K562 (cell line): ENCODE data around the gene SALL2. TPM values are rescaled to one million over a fixed set of nuclear protein-coding genes. Genes with fewer than 3 reads are reported as not detected.

ENCODE experiments used
- ATAC-seq: fragments of 200-7000 bp; cut with Tn5 transposase; 3 replicates; pipeline ENCODE4 v1.9.1; 2020; ENCODE audit warnings: moderate library complexity
- BruUV-seq: library from RNA; stranded (reverse); fragments of 400-500 nt; replicated peaks from 2 replicates; lab custom pipeline; 2021; lab: Mats Ljungman, UMichigan
- CTCF ChIA-PET: fragments of 300-600 bp; formaldehyde crosslinking; extraction: SDS; loops from one replicate; lab custom pipeline; 2021; ENCODE audit warnings: low intra/inter-chr PET ratio; lab: Yijun Ruan, JAX
- POLR2A ChIA-PET: fragments of 300-600, 350-650 bp; sonication (Branson Sonifier 250); formaldehyde crosslinking; extraction: SDS; loops from one replicate; lab custom pipeline; 2021; ENCODE audit warnings: antibody characterized with exemption, inconsistent platforms; lab: Yijun Ruan, JAX
- DNase-seq, 4 experiments: peaks; one replicate each; pipeline versions ENCODE4 v3.0.0 to v3.0.0-alpha.2; 2011 to 2018; ENCODE audit warnings: low spot score in 3 of 4, mixed read lengths in 3 of 4; ENCODE audit errors: extremely low read depth in 1 of 4
- FAIRE-seq: peaks from 2 replicates; lab custom pipeline; 2011; peaks lifted over from hg19 to GRCh38; lab: Jason Lieb, UNC
- H2AFZ ChIP-seq: 2 replicates; pipeline ENCODE4 v1.6.0; 2011; ENCODE audit warnings: low read depth, low read length, control low read depth, inconsistent platforms
- H3K27ac ChIP-seq: fragments of 200-600 bp; 3 replicates; pipeline ENCODE4 v1.8.0; 2011; ENCODE audit warnings: low read depth, mild to moderate bottlenecking, control low read depth, inconsistent platforms, low read length, moderate library complexity, mixed read lengths; ENCODE audit errors: extremely low read depth
- H3K27me3 ChIP-seq, 2 experiments: fragments of 300-600 bp in 1 of 2; 2 replicates in 1 of 2; 3 replicates in 1 of 2; pipeline versions ENCODE4 v1.6.0 to v1.8.0; 2011; ENCODE audit warnings: inconsistent platforms in 2 of 2, low read length in 2 of 2, mild to moderate bottlenecking in 1 of 2, mixed read lengths in 1 of 2, moderate library complexity in 1 of 2; ENCODE audit not compliant: control insufficient read depth in 2 of 2, insufficient read depth in 2 of 2
- H3K36me3 ChIP-seq: fragments of 300-600 bp; 3 replicates; pipeline ENCODE4 v1.8.0; 2011; ENCODE audit warnings: mild to moderate bottlenecking, low read length, inconsistent platforms; ENCODE audit not compliant: control insufficient read depth, insufficient read depth
- H3K4me1 ChIP-seq, 2 experiments: fragments of 200-600 bp in 1 of 2; replicated peaks in 1 of 2; 2 replicates in 1 of 2; 3 replicates in 1 of 2; pipeline versions ENCODE4 v1.5.1 to v1.8.0; 2011; ENCODE audit warnings: inconsistent platforms in 2 of 2, low read length in 2 of 2, mild to moderate bottlenecking in 1 of 2, mixed read lengths in 1 of 2, moderate library complexity in 1 of 2; ENCODE audit not compliant: control insufficient read depth in 2 of 2, insufficient read depth in 2 of 2
- H3K4me2 ChIP-seq: 2 replicates; pipeline ENCODE4 v1.6.1; 2011; ENCODE audit warnings: low read length, control low read depth, inconsistent platforms, mixed read lengths; ENCODE audit not compliant: insufficient read depth
- H3K4me3 ChIP-seq: fragments of 200-600 bp; sonication (generic), shearing (Covaris generic); 2 replicates; pipeline ENCODE4 v1.5.1; 2016; ENCODE audit warnings: control low read depth, inconsistent platforms
- H3K79me2 ChIP-seq: fragments of 200-600 bp; 3 replicates; pipeline ENCODE4 v1.8.0; 2011; ENCODE audit warnings: low read length, inconsistent platforms; ENCODE audit not compliant: control insufficient read depth, insufficient read depth
- H3K9ac ChIP-seq, 2 experiments: 2 replicates each; pipeline versions ENCODE4 v1.6.0 to v1.6.1; 2011; ENCODE audit warnings: low read depth in 2 of 2, low read length in 2 of 2, control low read depth in 1 of 2, inconsistent platforms in 1 of 2, mild to moderate bottlenecking in 1 of 2, mixed read lengths in 1 of 2; ENCODE audit not compliant: insufficient read depth in 1 of 2
- H3K9me1 ChIP-seq: one replicate; pipeline ENCODE4 v1.6.0; 2011; ENCODE audit warnings: inconsistent platforms, mild to moderate bottlenecking, low read length, moderate library complexity; ENCODE audit not compliant: control insufficient read depth, insufficient read depth
- H3K9me3 ChIP-seq: replicated peaks from 2 replicates; pipeline ENCODE4 v1.5.1; 2011; ENCODE audit warnings: low read depth, low read length, inconsistent platforms; ENCODE audit not compliant: control insufficient read depth, insufficient read depth
- H4K20me1 ChIP-seq: replicated peaks from 2 replicates; pipeline ENCODE4 v1.6.1; 2011; ENCODE audit warnings: low read length, inconsistent platforms, mixed read lengths; ENCODE audit not compliant: control insufficient read depth, insufficient read depth
- ID3 ChIP-seq, 2 experiments: fragments of 250-450 bp in 1 of 2; fragments of 450-650 bp in 1 of 2; sonication (Bioruptor Pico) in 1 of 2; IDR thresholded peaks; 2 replicates each; pipeline versions ENCODE4 v1.6.1 to v1.8.0; 2016 to 2021; ENCODE audit warnings: mild to moderate bottlenecking in 2 of 2, moderate library complexity in 2 of 2, missing compliant biosample characterization in 1 of 2, missing genetic modification characterization in 1 of 2
- ZNF146 ChIP-seq: IDR thresholded peaks from one replicate; pipeline ENCODE4 v1.6.1; 2018; ENCODE audit warnings: missing compliant biosample characterization; ENCODE audit not compliant: unreplicated experiment
- ZNF3 ChIP-seq: fragments of 250-450 bp; sonication (Bioruptor Pico); IDR thresholded peaks from 2 replicates; pipeline ENCODE4 v1.5.0; 2021; ENCODE audit warnings: mild to moderate bottlenecking, moderate library complexity
- WGBS: fragments of 100-300 bp; shearing (Covaris generic); methylation state at CpG from one replicate; pipeline ENCODE4 v1.1.6; 2016; ENCODE audit warnings: low coverage, mixed read lengths; ENCODE audit not compliant: insufficient coverage; ENCODE audit errors: missing lambda C conversion rate; 5-methylcytosine and 5-hydroxymethylcytosine counted together
- in situ Hi-C: fragments of 300-500 bp; cut with MboI; formaldehyde crosslinking; loops from 4 replicates; pipeline ENCODE4 v1.15.0; 2018; ENCODE audit warnings: inconsistent platforms, mixed read lengths
- intact Hi-C: fragments of 100-400 bp; cut with micrococcal nuclease; formaldehyde crosslinking; loops from 2 replicates; pipeline ENCODE4 v1.14.2; 2022
- polyA plus RNA-seq, 8 experiments: library from polyadenylated mRNA; depleted of rRNA in 4 of 8; stranded (reverse) in 5 of 8; unstranded in 3 of 8; fragments of >200 nt; fragmentation: Nextera tagmentation in 2 of 8; fragmentation: Illumina TruSeq in 1 of 8; extraction: Ambion mirVana in 2 of 8; extraction: Trizol in 1 of 8; gene quantifications; 2 replicates each; pipeline versions ENCODE4 v1.2.1 to v1.2.3, GENCODE V29; 2011 to 2014; ENCODE audit warnings: inconsistent platforms in 1 of 8, missing spikeins in 1 of 8
- total RNA-seq, 7 experiments: library from RNA; depleted of rRNA in 6 of 7; stranded (reverse); fragments of >200 nt in 6 of 7; fragmentation: Illumina TruSeq in 2 of 7; extraction: Trizol in 2 of 7; gene quantifications; 2 replicates each; pipeline versions ENCODE4 v1.2.1 to v1.2.3, GENCODE V29; 2011 to 2021; ENCODE audit warnings: low replicate concordance in 1 of 7
- TF ChIP-seq, protein P1 (sequence below): conservative IDR thresholded peaks from 2 replicates; pipeline ENCODE4 v1.6.1; 2011; ENCODE audit warnings: low read depth, mild to moderate bottlenecking, low read length; ENCODE audit not compliant: control insufficient read depth

SALL2 gene
- total and polyA plus RNA-seq, 9 of the 15 experiments (the other 6 are each of a cell fraction or from before 2014, with no cell fraction given), result 6.6 to 30.4 (median 12.9) TPM

DNA sequence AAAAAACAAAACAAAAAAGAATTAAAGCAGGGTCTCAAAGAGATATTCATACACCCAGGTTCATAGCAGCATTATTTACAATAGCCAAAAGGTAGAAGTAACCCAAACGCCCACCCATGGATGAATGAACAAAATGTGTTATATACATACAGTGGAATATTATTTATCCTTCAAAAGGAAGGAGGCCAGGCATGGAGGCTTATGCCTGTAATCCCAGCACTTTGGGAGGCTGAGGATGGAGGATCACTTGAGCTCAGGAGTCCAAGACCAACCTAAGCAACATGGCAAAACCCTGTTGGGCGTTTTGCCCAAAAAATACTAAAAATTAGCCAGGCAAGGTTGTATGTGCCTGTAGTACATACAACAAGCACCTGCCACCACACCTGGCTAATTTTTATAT lies 19.6 kb downstream of the SALL2 start:
- Histone ChIP-seq H3K4me2 (no peak overlapping the region), H3K9ac (no peak overlapping the region), H2AFZ (no peak overlapping the region), H3K36me3 (peaks cover 62% of the 10 kb centered on the region), H3K4me1 (no peaks in the 10 kb centered on the region; a peak in 2 of 5 replicates), H3K79me2 (peaks cover 65% of the 10 kb centered on the region), H3K4me3 (no peak overlapping the region), H4K20me1 (no peaks in the 10 kb centered on the region), H3K27ac (no peak overlapping the region), H3K9me1 (no peaks in the 10 kb centered on the region), H3K27me3 (no peaks in the 10 kb centered on the region), H3K9me3 (no peaks in the 10 kb centered on the region)
- POLR2A ChIA-PET, result no interaction called here
- in situ Hi-C loops (no loop called here), intact Hi-C loops (no loop called here)
- WGBS, result 64% methylated on average over 2 of the region's 2 CpGs
- CTCF ChIA-PET, result no interaction called here
- FAIRE-seq (no peak), DNase-seq (no peak), ATAC-seq (no peak)
- BruUV-seq, result no TSS peak
- TF ChIP-seq ZNF146 (CRISPR knock-in tag), result peak; percentile 46
- no peak for TF ChIP-seq ID3 (CRISPR knock-in tag; IDR thresholded peaks at IDR 0.05)
- no peak for TF ChIP-seq ID3 (tag; IDR thresholded peaks at IDR 0.05)

DNA sequence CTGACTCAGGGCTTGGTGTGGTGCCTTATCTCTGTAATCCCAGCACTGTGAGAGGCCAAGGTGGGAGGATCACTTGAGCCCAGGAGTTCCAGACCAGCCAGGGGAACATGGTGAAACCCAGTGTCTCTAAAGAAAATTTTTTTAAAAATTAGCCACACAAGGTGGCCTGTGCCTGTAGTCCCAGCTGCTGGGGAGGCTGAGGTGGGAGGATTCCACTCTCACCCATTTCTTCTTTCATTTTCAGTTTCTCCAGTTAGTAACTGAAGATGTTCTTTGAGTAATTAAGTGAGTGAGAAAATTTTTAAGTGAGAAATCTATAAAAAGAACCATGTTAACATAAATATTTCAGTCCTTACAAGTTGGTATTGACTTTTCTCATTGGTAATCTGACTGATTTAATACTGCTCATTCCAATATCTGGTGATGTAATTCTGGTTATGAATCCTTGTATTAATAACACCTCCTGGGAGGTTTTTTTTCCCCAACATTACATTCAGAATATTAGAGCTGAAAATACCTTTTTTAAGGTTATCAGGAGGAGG lies 21.1 kb downstream of the SALL2 start:
- peaks cover 55% of the 10 kb centered on the region for H3K79me2 ChIP-seq
- POLR2A ChIA-PET, result interaction anchor here (0.6 to 0.8 kb wide), 2 partner anchors 23 to 27 kb away, joined by 4 read pairs; no protein-coding TSS in a partner anchor

More for the DNA sequence above, 21.1 kb downstream of the SALL2 start:
- BruUV-seq, result no TSS peak
- H3K4me1 ChIP-seq, result no peaks in the 10 kb centered on the region; a peak in 2 of 5 replicates
- TF ChIP-seq ZNF3 (CRISPR knock-in tag), result no peak
- TF ChIP-seq, protein P1, sequence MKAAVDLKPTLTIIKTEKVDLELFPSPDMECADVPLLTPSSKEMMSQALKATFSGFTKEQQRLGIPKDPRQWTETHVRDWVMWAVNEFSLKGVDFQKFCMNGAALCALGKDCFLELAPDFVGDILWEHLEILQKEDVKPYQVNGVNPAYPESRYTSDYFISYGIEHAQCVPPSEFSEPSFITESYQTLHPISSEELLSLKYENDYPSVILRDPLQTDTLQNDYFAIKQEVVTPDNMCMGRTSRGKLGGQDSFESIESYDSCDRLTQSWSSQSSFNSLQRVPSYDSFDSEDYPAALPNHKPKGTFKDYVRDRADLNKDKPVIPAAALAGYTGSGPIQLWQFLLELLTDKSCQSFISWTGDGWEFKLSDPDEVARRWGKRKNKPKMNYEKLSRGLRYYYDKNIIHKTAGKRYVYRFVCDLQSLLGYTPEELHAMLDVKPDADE, result no peak
- CTCF ChIA-PET, result no interaction called here
- no peaks in the 10 kb centered on the region for H3K9me1 ChIP-seq
- FAIRE-seq (no peak), DNase-seq (no peak), ATAC-seq (peak; percentile 30)
- H2AFZ ChIP-seq, result no peak overlapping the region
- H4K20me1 ChIP-seq, result no peaks in the 10 kb centered on the region
- in situ Hi-C loops (no loop called here), intact Hi-C loops (no loop called here)
- H3K9me3 ChIP-seq, result no peaks in the 10 kb centered on the region
- H3K27ac ChIP-seq, result no peak overlapping the region
- H3K4me3 ChIP-seq, result no peak overlapping the region
- H3K9ac ChIP-seq, result no peak overlapping the region; a peak in 1 of 4 replicates
- no peak overlapping the region for H3K4me2 ChIP-seq
- H3K36me3 ChIP-seq, result peaks cover 77% of the 10 kb centered on the region
- H3K27me3 ChIP-seq, result no peaks in the 10 kb centered on the region
